IMR-90 (cell line): ENCODE data around the gene MGST2. TPM values are rescaled to one million over a fixed set of nuclear protein-coding genes. Genes with fewer than 3 reads are reported as not detected.

ENCODE experiments used
- ATAC-seq: fragments of 200-7000 bp; cut with Tn5 transposase; 2 replicates; pipeline ENCODE4 v1.9.1; 2020; ENCODE audit warnings: low read depth, mild to moderate bottlenecking, moderate library complexity
- BruUV-seq: library from RNA; stranded (reverse); fragments of 400-500 nt; replicated peaks from 2 replicates; lab custom pipeline; 2021; lab: Mats Ljungman, UMichigan
- CTCF ChIA-PET: fragments of 300-600 bp; formaldehyde crosslinking; extraction: SDS; loops from one replicate; lab custom pipeline; 2021; ENCODE audit warnings: antibody characterized with exemption; lab: Yijun Ruan, JAX
- POLR2A ChIA-PET: fragments of 300-600 bp; sonication (Branson Sonifier 250); formaldehyde crosslinking; loops from one replicate; lab custom pipeline; 2022; ENCODE audit warnings: antibody characterized with exemption; ENCODE audit not compliant: unreplicated experiment; lab: Charles Lee
- DNase-seq: peaks from one replicate; pipeline ENCODE4 v3.0.0; 2013
- H2AFZ ChIP-seq: replicated peaks from 2 replicates; pipeline ENCODE3; 2013; ENCODE audit warnings: low read length, mild to moderate bottlenecking; ENCODE audit not compliant: poor library complexity
- H2AK5ac ChIP-seq: 2 replicates; pipeline ENCODE4 v1.6.1; 2013; ENCODE audit warnings: low read depth, low read length, inconsistent platforms
- H2AK9ac ChIP-seq: replicated peaks from 2 replicates; pipeline ENCODE3; 2013; ENCODE audit warnings: mild to moderate bottlenecking, low read depth, low read length, moderate library complexity; ENCODE audit not compliant: poor library complexity
- H2BK120ac ChIP-seq: 2 replicates; pipeline ENCODE4 v1.6.1; 2013; ENCODE audit warnings: low read depth, low read length, inconsistent platforms
- H2BK15ac ChIP-seq: 3 replicates; pipeline ENCODE4 v1.6.1; 2013; ENCODE audit warnings: low read depth, low read length, inconsistent platforms
- H2BK20ac ChIP-seq: 2 replicates; pipeline ENCODE4 v1.6.1; 2013; ENCODE audit warnings: low read depth, mild to moderate bottlenecking, inconsistent platforms, low read length, moderate library complexity
- H2BK5ac ChIP-seq: 2 replicates; pipeline ENCODE4 v1.6.1; 2013; ENCODE audit warnings: mild to moderate bottlenecking, low read depth, low read length, inconsistent platforms; ENCODE audit not compliant: poor library complexity, severe bottlenecking
- H3K14ac ChIP-seq: replicated peaks from 2 replicates; pipeline ENCODE4 v1.6.1; 2013; ENCODE audit warnings: low read depth, low read length, inconsistent platforms
- H3K18ac ChIP-seq: 2 replicates; pipeline ENCODE4 v1.6.1; 2013; ENCODE audit warnings: low read depth, low read length, control low read depth
- H3K23ac ChIP-seq: 2 replicates; pipeline ENCODE4 v1.6.1; 2013; ENCODE audit warnings: low read depth, low read length, inconsistent platforms
- H3K27ac ChIP-seq: 2 replicates; pipeline ENCODE4 v1.5.1; 2013; ENCODE audit warnings: mild to moderate bottlenecking, control low read depth, low read length; ENCODE audit not compliant: insufficient read depth
- H3K27me3 ChIP-seq: 2 replicates; pipeline ENCODE4 v1.6.1; 2013; ENCODE audit warnings: low read length; ENCODE audit not compliant: control insufficient read depth, insufficient read depth
- H3K36me3 ChIP-seq: 2 replicates; pipeline ENCODE4 v1.6.1; 2013; ENCODE audit warnings: low read length, mixed read lengths; ENCODE audit not compliant: control insufficient read depth, insufficient read depth
- H3K4ac ChIP-seq: 2 replicates; pipeline ENCODE4 v1.6.1; 2013; ENCODE audit warnings: low read depth, low read length, inconsistent platforms
- H3K4me1 ChIP-seq: 2 replicates; pipeline ENCODE4 v1.6.1; 2013; ENCODE audit warnings: low read length, mixed read lengths; ENCODE audit not compliant: control insufficient read depth, insufficient read depth
- H3K4me2 ChIP-seq: 2 replicates; pipeline ENCODE4 v1.6.1; 2013; ENCODE audit warnings: low read depth, mild to moderate bottlenecking, control low read depth, low read length, moderate library complexity
- H3K4me3 ChIP-seq: 2 replicates; pipeline ENCODE4 v1.5.1; 2013; ENCODE audit warnings: low read depth, mild to moderate bottlenecking, control low read depth, low read length, moderate library complexity; ENCODE audit not compliant: insufficient read depth
- H3K56ac ChIP-seq: 2 replicates; pipeline ENCODE4 v1.6.1; 2013; ENCODE audit warnings: low read length, inconsistent platforms; ENCODE audit not compliant: insufficient read depth; ENCODE audit errors: extremely low read depth
- H3K79me1 ChIP-seq, 2 experiments: 2 replicates each; pipeline ENCODE4 v1.6.1; 2013; ENCODE audit warnings: low read length in 2 of 2, inconsistent platforms in 1 of 2, low read depth in 1 of 2
- H3K9ac ChIP-seq: 2 replicates; pipeline ENCODE4 v1.6.1; 2013; ENCODE audit warnings: low read depth, low read length, control low read depth
- H3K9me1 ChIP-seq: 2 replicates; pipeline ENCODE4 v1.6.1; 2013; ENCODE audit warnings: low read length, inconsistent platforms; ENCODE audit not compliant: insufficient read depth
- H3K9me3 ChIP-seq: 2 replicates; pipeline ENCODE4 v1.6.1; 2013; ENCODE audit warnings: low read length; ENCODE audit not compliant: control insufficient read depth, insufficient read depth
- H4K20me1 ChIP-seq: 2 replicates; pipeline ENCODE4 v1.6.1; 2013; ENCODE audit warnings: low read length, inconsistent platforms; ENCODE audit not compliant: insufficient read depth
- H4K5ac ChIP-seq: 2 replicates; pipeline ENCODE4 v1.6.1; 2013; ENCODE audit warnings: mild to moderate bottlenecking, low read depth, low read length, control low read depth
- H4K8ac ChIP-seq, 2 experiments: 2 replicates each; pipeline ENCODE4 v1.6.1; 2013; ENCODE audit warnings: low read depth in 2 of 2, low read length in 2 of 2, control low read depth in 1 of 2, inconsistent platforms in 1 of 2
- H4K91ac ChIP-seq: 2 replicates; pipeline ENCODE4 v1.6.1; 2013; ENCODE audit warnings: low read depth, low read length, inconsistent platforms; ENCODE audit not compliant: insufficient read depth
- CEBPB ChIP-seq: IDR thresholded peaks from 2 replicates; pipeline ENCODE4 v1.6.1; 2012; ENCODE audit warnings: low read depth, low read length, improper control_type of control experiment
- CHD1 ChIP-seq: IDR thresholded peaks from 2 replicates; pipeline ENCODE4 v1.6.1; 2012; ENCODE audit warnings: low read depth, low read length, improper control_type of control experiment
- CTCF ChIP-seq: conservative IDR thresholded peaks from 2 replicates; pipeline ENCODE4 v1.5.1; 2012; ENCODE audit warnings: mild to moderate bottlenecking, low read depth, low read length, improper control_type of control experiment
- ELK1 ChIP-seq: fragments of 150-350 bp; IDR thresholded peaks from 2 replicates; pipeline ENCODE4 v1.6.1; 2016; ENCODE audit warnings: low read depth, mild to moderate bottlenecking, low read length, moderate library complexity, borderline replicate concordance
- FOS ChIP-seq: fragments of 150-350 bp; IDR thresholded peaks from 2 replicates; pipeline ENCODE4 v1.6.1; 2016; ENCODE audit warnings: low read depth, low read length
- MAFK ChIP-seq: IDR thresholded peaks from 2 replicates; pipeline ENCODE4 v1.6.1; 2012; ENCODE audit warnings: low read depth, low read length, improper control_type of control experiment
- MAZ ChIP-seq: IDR thresholded peaks from 2 replicates; pipeline ENCODE4 v1.6.1; 2012; ENCODE audit warnings: low read depth, mild to moderate bottlenecking, low read length, improper control_type of control experiment, moderate library complexity, borderline replicate concordance
- MXI1 ChIP-seq: IDR thresholded peaks from 2 replicates; pipeline ENCODE4 v1.6.1; 2012; ENCODE audit warnings: low read depth, mild to moderate bottlenecking, low read length, moderate library complexity, borderline replicate concordance
- NFE2L2 ChIP-seq: fragments of 150-350 bp; IDR thresholded peaks from 2 replicates; pipeline ENCODE4 v1.6.1; 2016; ENCODE audit warnings: low read depth, mild to moderate bottlenecking, low read length
- RAD21 ChIP-seq: IDR thresholded peaks from 2 replicates; pipeline ENCODE4 v1.6.1; 2012; ENCODE audit warnings: low read length, improper control_type of control experiment
- RCOR1 ChIP-seq: IDR thresholded peaks from 2 replicates; pipeline ENCODE4 v1.6.1; 2012; ENCODE audit warnings: mild to moderate bottlenecking, low read length, improper control_type of control experiment; ENCODE audit not compliant: insufficient replicate concordance
- RFX5 ChIP-seq: IDR thresholded peaks from 2 replicates; pipeline ENCODE4 v1.8.0; 2012; ENCODE audit warnings: low read depth, mild to moderate bottlenecking, low read length, moderate library complexity
- SMC3 ChIP-seq: fragments of 150-350 bp; IDR thresholded peaks from 2 replicates; pipeline ENCODE4 v1.6.1; 2016; ENCODE audit warnings: low read depth, mild to moderate bottlenecking, antibody characterized with exemption, low read length, moderate library complexity
- WGBS, 2 experiments: methylation state at CpG; one replicate each; pipeline versions ENCODE4 v1.1.5 to v1.1.7; 2013; ENCODE audit warnings: missing lambda C conversion rate in 2 of 2; ENCODE audit not compliant: insufficient read length in 1 of 2; ENCODE audit errors: extremely low coverage in 2 of 2; 5-methylcytosine and 5-hydroxymethylcytosine counted together
- dilution Hi-C: fragments of 300-500 bp; cut with HindIII; formaldehyde crosslinking; loops from one replicate; pipeline ENCODE4 v1.14.3; 2018; ENCODE audit warnings: low sequenced_read_pairs; ENCODE audit not compliant: unreplicated experiment
- in situ Hi-C: fragments of 300-500 bp; cut with MboI; formaldehyde crosslinking; loops from 3 replicates; pipeline ENCODE4 v1.14.3; 2019; ENCODE audit warnings: low sequenced_read_pairs, inconsistent platforms, mixed read lengths
- intact Hi-C: fragments of 100-400 bp; cut with micrococcal nuclease; formaldehyde crosslinking; loops from 2 replicates; pipeline ENCODE4 v1.10.0; 2022
- polyA plus RNA-seq, 3 experiments: library from polyadenylated mRNA; depleted of rRNA; stranded (reverse); fragments of >200 nt; gene quantifications; 2 replicates each; pipeline ENCODE4 v1.2.3, GENCODE V29; 2012; ENCODE audit warnings: low replicate concordance in 1 of 3
- total RNA-seq: library from RNA; depleted of rRNA; stranded (reverse); fragments of >200 nt; gene quantifications from 2 replicates; pipeline ENCODE4 v1.2.3, GENCODE V29; 2012
- TF ChIP-seq, protein P1 (sequence below): fragments of 150-350 bp; IDR thresholded peaks from 2 replicates; pipeline ENCODE4 v1.6.1; 2017; ENCODE audit warnings: mild to moderate bottlenecking, antibody characterized with exemption, low read length, low read depth

The MGST2 gene
- total and polyA plus RNA-seq, 2 of the 4 experiments (the other 2 are of a cell fraction): 4.8 to 10.5 TPM

GRCh38 chr4:139630991-139631390, 34.6 kb upstream of the MGST2 start:
- no peak for DNase-seq
- H3K4me1 ChIP-seq: no peaks in the 10 kb centered on the region
- dilution Hi-C loops (no loop called here), intact Hi-C loops (no loop called here), in situ Hi-C loops (no loop called here)
- H3K79me1 ChIP-seq: no peaks in the 10 kb centered on the region
- no peak overlapping the region for H2BK15ac ChIP-seq
- H3K9me3 ChIP-seq: no peaks in the 10 kb centered on the region
- H3K9ac ChIP-seq: no peak overlapping the region
- H3K4ac ChIP-seq: no peak overlapping the region
- H3K14ac ChIP-seq: no peak overlapping the region
- H3K27me3 ChIP-seq: peaks cover 42% of the 10 kb centered on the region
- no peak overlapping the region for H4K5ac ChIP-seq
- ChIA-PET CTCF (interaction anchor here (1.1 kb wide), 1 partner anchor 86 kb away, joined by 4 read pairs; no protein-coding TSS in a partner anchor), POLR2A (interaction anchor here (0.6 kb wide), 1 partner anchor 480 kb away, joined by 7 read pairs; no protein-coding TSS in a partner anchor)
- H3K4me2 ChIP-seq: no peak overlapping the region
- TF ChIP-seq MXI1: no peak
- TF ChIP-seq MAZ: no peak
- no peak for TF ChIP-seq CTCF
- TF ChIP-seq NFE2L2: no peak
- TF ChIP-seq ELK1: no peak
- TF ChIP-seq MAFK: no peak
- TF ChIP-seq CEBPB: no peak
- no peak for TF ChIP-seq RAD21
- no peak for TF ChIP-seq FOS
- TF ChIP-seq, protein P1, sequence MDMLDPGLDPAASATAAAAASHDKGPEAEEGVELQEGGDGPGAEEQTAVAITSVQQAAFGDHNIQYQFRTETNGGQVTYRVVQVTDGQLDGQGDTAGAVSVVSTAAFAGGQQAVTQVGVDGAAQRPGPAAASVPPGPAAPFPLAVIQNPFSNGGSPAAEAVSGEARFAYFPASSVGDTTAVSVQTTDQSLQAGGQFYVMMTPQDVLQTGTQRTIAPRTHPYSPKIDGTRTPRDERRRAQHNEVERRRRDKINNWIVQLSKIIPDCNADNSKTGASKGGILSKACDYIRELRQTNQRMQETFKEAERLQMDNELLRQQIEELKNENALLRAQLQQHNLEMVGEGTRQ: no peak
- TF ChIP-seq RFX5: no peak
- no peak for TF ChIP-seq RCOR1
- no peak for TF ChIP-seq CHD1
- TF ChIP-seq SMC3: no peak
- no peaks in the 10 kb centered on the region for H3K9me1 ChIP-seq
- no peak overlapping the region for H3K27ac ChIP-seq
- 75% methylated on average over 2 of the region's 5 CpGs; no CpG with 5 or more reads in 1 of the 2 experiments for WGBS, 2 experiments
- H2BK120ac ChIP-seq: no peak overlapping the region
- H2AK9ac ChIP-seq: no peak overlapping the region
- no peak overlapping the region for H3K18ac ChIP-seq
- H3K56ac ChIP-seq: no peak overlapping the region
- H2AK5ac ChIP-seq: no peak overlapping the region
- H2BK5ac ChIP-seq: no peak overlapping the region
- no peak overlapping the region for H3K23ac ChIP-seq
- no peak overlapping the region for H2AFZ ChIP-seq
- no peak overlapping the region for H2BK20ac ChIP-seq
- no peak overlapping the region for H4K8ac ChIP-seq
- H3K4me3 ChIP-seq: no peak overlapping the region
- no peak overlapping the region for H4K91ac ChIP-seq
- 0 out of 2 replicates have a peak, but pooled peaks cover 2% of the 10 kb centered on the region for H4K20me1 ChIP-seq
- ATAC-seq: no peak
- H3K36me3 ChIP-seq: no peaks in the 10 kb centered on the region
- no TSS peak for BruUV-seq
